H54 (cell line): ENCODE measurements around the gene PARP9.
"Not testable (repeated sequence)": the region's sequence is repeated elsewhere in the genome, so short reads cannot be mapped to it uniquely, and the experiment has no call there.

Experiments
- DNase-seq: peaks from one replicate; pipeline ENCODE4 v3.0.0; 2011; ENCODE audit warnings: low spot score, mixed read lengths; ENCODE audit not compliant: insufficient read length
- FAIRE-seq: peaks from 3 replicates; lab custom pipeline; 2011; peaks lifted over from hg19 to GRCh38; lab: Jason Lieb, UNC
- POLR2A ChIP-seq: IDR thresholded peaks from 2 replicates; pipeline ENCODE4 v1.6.1; 2011; ENCODE audit warnings: low read depth, mild to moderate bottlenecking, low read length

Gene PARP9

GRCh38 chr3:122586773-122587485 is 22.8 kb upstream of the PARP9 start:
- DNase-seq: no peak
- no peak for FAIRE-seq
- TF ChIP-seq POLR2A: no peak

- no peak for FAIRE-seq
- TF ChIP-seq POLR2A: no peak
- DNase-seq: no peak
These were observed 22.0 kb upstream of the PARP9 start for GRCh38 chr3:122586098-122586497.

GRCh38 chr3:122582390-122582789 is 18.3 kb upstream of the PARP9 start:
- DNase-seq (no peak), FAIRE-seq (no peak)
- no peak for TF ChIP-seq POLR2A

GRCh38 chr3:122581622-122582021 is 17.5 kb upstream of the PARP9 start:
- FAIRE-seq: no peak
- no peak for TF ChIP-seq POLR2A
- no peak for DNase-seq

GRCh38 chr3:122580470-122580869 is 16.4 kb upstream of the PARP9 start:
- no peak for FAIRE-seq
- DNase-seq: no peak
- no peak for TF ChIP-seq POLR2A

GRCh38 chr3:122578069-122578740 is 14.1 kb upstream of the PARP9 start:
- no peak for TF ChIP-seq POLR2A
- DNase-seq: no peak
- no peak for FAIRE-seq

- no peak for FAIRE-seq
- no peak for TF ChIP-seq POLR2A
- DNase-seq: no peak
These were observed 13.4 kb upstream of the PARP9 start, which contains the start of gene PARP15 for GRCh38 chr3:122577409-122578031. PARP15 (plus strand) TSS chr3:122577650; CDS start chr3:122577668, 18 bp downstream.

- no peak for TF ChIP-seq POLR2A
- FAIRE-seq (no peak), DNase-seq (no peak)
These were observed 12.3 kb upstream of the PARP9 start for GRCh38 chr3:122576174-122576940.

GRCh38 chr3:122572940-122573412 is 8.9 kb upstream of the PARP9 start:
- no peak for TF ChIP-seq POLR2A
- DNase-seq: peak; percentile 33
- FAIRE-seq: peak; percentile 97

- TF ChIP-seq POLR2A: no peak
- FAIRE-seq (no peak), DNase-seq (no peak)
These were observed 4.7 kb upstream of the PARP9 start for GRCh38 chr3:122568755-122569154.

- FAIRE-seq, DNase-seq: not testable (repeated sequence)
These were observed 4.0 kb upstream of the PARP9 start for GRCh38 chr3:122568131-122568530.

GRCh38 chr3:122563717-122564025 is 429 bp downstream of the PARP9 start:
- DNase-seq (no peak), FAIRE-seq (no peak)
- TF ChIP-seq POLR2A: no peak

- DNase-seq (no peak), FAIRE-seq (no peak)
These were observed 980 bp downstream of the PARP9 start for GRCh38 chr3:122562923-122563716.

GRCh38 chr3:122560680-122561079 is 3.4 kb downstream of the PARP9 start:
- DNase-seq (peak; percentile 26), FAIRE-seq (peak; percentile 86)
- no peak for TF ChIP-seq POLR2A

More at GRCh38 chr3:122562923-122563716, 980 bp downstream of the PARP9 start:
- TF ChIP-seq POLR2A: no peak
